OCI-M2 (cell line): ENCODE measurements around the gene TEX22.

Source experiments
- DNase-seq: peaks from one replicate; lab custom pipeline; 2025; ENCODE audit not compliant: unreplicated experiment; lab: John Stamatoyannopoulos, UW

Gene TEX22

DNA sequence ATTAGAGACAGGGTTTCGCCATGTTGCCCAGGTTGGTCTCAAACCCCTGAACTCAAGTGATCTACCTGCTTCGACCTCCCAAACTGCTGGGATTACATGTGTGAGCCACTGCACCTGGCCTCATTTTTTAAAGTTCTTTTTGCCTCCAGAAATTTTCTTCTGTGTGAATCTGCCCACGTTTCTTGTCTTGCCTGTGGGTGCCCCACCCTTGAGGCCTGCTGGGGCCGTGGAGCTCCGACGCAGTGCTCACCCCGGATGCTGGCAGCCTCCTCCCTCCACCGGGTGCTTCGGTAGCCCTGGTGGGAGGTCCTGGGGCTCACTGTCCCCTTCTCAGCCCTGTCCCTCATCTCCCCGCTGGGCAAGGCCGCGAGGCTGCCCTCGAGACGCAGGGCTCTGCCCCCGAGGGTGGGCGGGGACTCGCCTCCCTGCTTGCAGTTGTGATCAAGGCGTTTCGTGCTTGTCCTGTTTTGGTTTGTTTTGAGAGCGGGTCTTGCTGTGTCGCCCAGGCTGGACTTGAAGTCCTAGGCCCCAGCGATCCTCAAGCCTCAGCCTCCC is 56.8 kb downstream of the TEX22 start:
- DNase-seq: no peak

DNA sequence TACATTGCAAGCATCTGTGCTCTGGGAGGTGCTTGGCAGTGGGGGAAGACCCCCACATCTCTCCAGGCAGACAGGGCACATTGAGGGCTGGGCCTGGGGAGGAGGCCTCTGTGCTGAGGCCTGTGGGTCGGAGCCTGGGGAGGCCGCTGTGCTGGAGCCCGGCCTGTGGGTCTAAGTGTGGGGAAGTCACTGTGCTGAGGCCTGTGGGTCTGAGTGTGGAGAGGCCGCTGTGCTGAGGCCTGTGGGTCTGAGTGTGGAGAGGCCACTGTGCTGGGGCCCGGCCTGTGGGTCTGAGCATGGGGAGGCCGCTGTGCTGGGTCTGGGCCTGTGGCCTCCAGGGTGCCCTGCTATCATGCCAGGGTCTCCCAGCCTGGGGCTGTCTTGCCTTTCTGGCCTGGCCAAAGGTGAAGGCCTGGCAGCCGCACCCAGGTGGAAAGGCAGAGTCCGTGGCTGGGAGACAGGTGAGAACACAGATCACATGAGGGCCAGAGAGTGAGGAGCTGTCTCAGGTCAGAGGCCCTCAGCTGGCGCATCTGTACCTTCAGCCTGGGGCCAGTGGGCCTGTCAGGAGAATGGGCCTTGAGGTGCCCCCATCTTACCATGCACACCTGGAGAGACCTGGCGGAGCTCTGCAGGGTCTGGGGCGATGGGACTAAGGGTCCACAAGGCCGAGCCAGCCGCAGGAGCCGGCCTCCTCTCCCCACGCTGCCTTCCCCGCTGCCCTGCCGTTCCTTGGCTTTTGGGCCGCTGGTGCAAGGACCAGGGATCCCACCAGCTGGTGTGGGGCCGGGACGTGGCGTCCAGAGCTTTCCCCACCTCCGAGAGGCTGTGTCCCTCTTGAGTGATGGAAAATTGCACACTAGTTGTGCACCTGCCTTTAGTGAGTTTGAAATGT is 57.7 kb downstream of the TEX22 start:
- DNase-seq: no peak

DNA sequence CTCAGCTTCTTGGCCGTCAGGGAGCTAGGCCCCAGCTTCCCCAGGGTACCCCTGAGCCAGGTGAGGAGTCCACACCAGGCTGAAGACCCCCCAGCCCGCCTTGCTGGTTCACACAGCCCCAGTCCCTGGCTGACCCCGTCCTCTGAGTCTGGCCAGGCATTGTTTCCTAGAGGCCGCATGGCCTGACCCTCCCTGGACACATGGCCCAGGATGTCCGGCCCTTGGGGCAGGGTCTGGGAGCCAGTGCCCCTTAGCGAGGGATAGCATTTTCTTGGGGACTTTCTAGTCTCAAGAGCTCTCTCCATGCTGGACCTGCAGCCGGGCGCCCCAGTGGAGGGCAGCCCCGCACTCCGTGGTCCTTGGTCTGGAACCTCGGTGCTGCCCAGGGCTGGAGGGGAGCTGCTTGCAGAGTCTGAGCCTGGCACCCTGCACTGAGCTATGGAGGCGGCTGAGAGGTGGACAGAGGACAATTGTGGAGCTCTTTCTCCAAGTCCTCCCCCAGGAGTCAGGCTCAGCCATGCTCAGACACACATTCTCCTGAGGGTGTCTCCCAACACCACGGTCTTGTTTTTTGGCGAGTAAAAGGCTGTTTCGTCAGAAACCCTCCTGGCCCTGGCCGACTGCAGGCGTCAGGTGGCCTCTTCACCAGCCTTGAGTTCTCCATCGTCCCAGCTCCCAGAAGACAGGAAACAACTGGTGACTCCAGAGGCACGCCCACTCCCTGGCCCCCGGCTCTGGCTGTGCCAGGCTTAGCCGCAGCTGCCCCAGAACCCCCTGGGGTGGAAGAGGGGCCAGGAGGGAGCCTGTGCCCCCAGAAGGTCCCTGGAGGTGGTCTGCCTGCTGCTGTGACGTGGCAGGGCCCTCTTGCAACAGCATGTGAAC is 58.6 kb downstream of the TEX22 start:
- DNase-seq: no peak

DNA sequence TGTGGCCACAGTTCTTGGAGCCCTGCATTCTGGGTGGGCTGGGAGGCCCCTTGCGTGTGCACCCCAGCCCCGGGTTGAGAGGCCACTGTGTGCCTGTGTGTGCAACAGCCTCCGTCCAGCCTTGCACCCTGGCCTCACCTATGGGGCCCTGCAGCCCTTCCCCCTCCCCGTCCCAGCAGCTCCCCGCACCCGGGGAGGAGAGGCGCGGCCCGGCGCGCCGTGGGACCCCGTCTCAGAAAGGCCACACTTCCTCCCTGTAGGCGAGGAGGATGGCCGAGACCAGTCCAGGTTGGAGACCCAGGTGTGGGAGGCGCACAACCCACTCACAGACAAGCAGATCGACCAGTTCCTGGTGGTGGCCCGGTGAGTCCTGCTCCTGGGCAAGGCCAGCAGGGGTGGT is 59.7 kb downstream of the TEX22 start:
- DNase-seq: no peak

- no peak for DNase-seq
Measured at GRCh38 chr14:105458571-105458970, 60.2 kb downstream of the TEX22 start.

- DNase-seq: no peak
Measured at GRCh38 chr14:105460116-105460515, 61.8 kb downstream of the TEX22 start.

- no peak for DNase-seq
Measured at GRCh38 chr14:105460616-105461015, 62.3 kb downstream of the TEX22 start.

GRCh38 chr14:105461903-105462302 is 63.6 kb downstream of the TEX22 start:
- no peak for DNase-seq
